AG20443 (cell line): ENCODE measurements around the gene OR2B6.

ENCODE experiments used
- DNase-seq: peaks from one replicate; pipeline ENCODE4 v3.0.0; 2012; ENCODE audit warnings: low spot score, mixed read lengths

OR2B6 gene

GRCh38 chr6:28000351-28001045 is 43.5 kb downstream of the OR2B6 start:
- DNase-seq: no peak

GRCh38 chr6:28001351-28001750 is 44.3 kb downstream of the OR2B6 start:
- no peak for DNase-seq

GRCh38 chr6:28001751-28002150 is 44.7 kb downstream of the OR2B6 start:
- DNase-seq: no peak

GRCh38 chr6:28002161-28002560 is 45.1 kb downstream of the OR2B6 start:
- no peak for DNase-seq

- DNase-seq: no peak
These were observed 46.0 kb downstream of the OR2B6 start for GRCh38 chr6:28003059-28003458.

GRCh38 chr6:28003661-28004060 is 46.6 kb downstream of the OR2B6 start:
- no peak for DNase-seq

- no peak for DNase-seq
These were observed 47.5 kb downstream of the OR2B6 start for GRCh38 chr6:28004350-28005151.

GRCh38 chr6:28005152-28005890 is 48.3 kb downstream of the OR2B6 start:
- no peak for DNase-seq

GRCh38 chr6:28005975-28006374 is 48.9 kb downstream of the OR2B6 start:
- no peak for DNase-seq
